HEK293T (cell line): Measurements from ENCODE around the gene DUSP8.

ENCODE experiments used
- CTCF ChIA-PET: fragments of 350-600 bp; formaldehyde crosslinking; extraction: SDS; loops from one replicate; lab custom pipeline; 2021; ENCODE audit warnings: antibody characterized with exemption, inconsistent platforms; lab: Yijun Ruan, JAX
- POLR2A ChIA-PET: fragments of 350-600 bp; formaldehyde crosslinking; extraction: SDS; loops from one replicate; lab custom pipeline; 2020; ENCODE audit warnings: antibody characterized with exemption, inconsistent platforms; lab: Yijun Ruan, JAX
- DNase-seq: peaks from one replicate; pipeline ENCODE4 v3.0.0; 2012; ENCODE audit warnings: mixed read lengths; ENCODE audit errors: extremely low spot score
- ARNT ChIP-seq: fragments of 450-650 bp; IDR thresholded peaks from 2 replicates; pipeline ENCODE4 v1.6.1; 2017; ENCODE audit warnings: mild to moderate bottlenecking
- BHLHE40 ChIP-seq: fragments of 450-650 bp; IDR thresholded peaks from 2 replicates; pipeline ENCODE4 v1.6.1; 2016; ENCODE audit warnings: mild to moderate bottlenecking, moderate library complexity, borderline replicate concordance
- CTBP1 ChIP-seq: fragments of 450-650 bp; IDR thresholded peaks from 2 replicates; pipeline ENCODE4 v1.6.1; 2016; ENCODE audit warnings: borderline replicate concordance
- ELF4 ChIP-seq: fragments of 450-650 bp; IDR thresholded peaks from 2 replicates; pipeline ENCODE4 v1.6.1; 2017; ENCODE audit warnings: antibody characterized with exemption
- FOXA1 ChIP-seq: fragments of 450-650 bp; IDR thresholded peaks from 2 replicates; pipeline ENCODE4 v1.6.1; 2016; ENCODE audit warnings: mild to moderate bottlenecking
- FOXK2 ChIP-seq: fragments of 450-650 bp; IDR thresholded peaks from 2 replicates; pipeline ENCODE4 v1.6.1; 2016; ENCODE audit warnings: mild to moderate bottlenecking
- FOXM1 ChIP-seq: fragments of 450-650 bp; IDR thresholded peaks from 2 replicates; pipeline ENCODE4 v1.6.1; 2017; ENCODE audit warnings: mild to moderate bottlenecking, borderline replicate concordance
- HDGF ChIP-seq: fragments of 450-650 bp; IDR thresholded peaks from 2 replicates; pipeline ENCODE4 v1.6.1; 2017; ENCODE audit warnings: antibody characterized with exemption, borderline replicate concordance
- L3MBTL2 ChIP-seq: fragments of 450-650 bp; conservative IDR thresholded peaks from 2 replicates; pipeline ENCODE4 v1.6.1; 2016; ENCODE audit warnings: mild to moderate bottlenecking
- LEF1 ChIP-seq: fragments of 450-650 bp; IDR thresholded peaks from 2 replicates; pipeline ENCODE4 v1.6.1; 2017; ENCODE audit warnings: mild to moderate bottlenecking, borderline replicate concordance
- NFRKB ChIP-seq: fragments of 450-650 bp; IDR thresholded peaks from 2 replicates; pipeline ENCODE4 v1.6.1; 2016; ENCODE audit warnings: mild to moderate bottlenecking, moderate library complexity
- PKNOX1 ChIP-seq: fragments of 450-650 bp; IDR thresholded peaks from 2 replicates; pipeline ENCODE4 v1.6.1; 2016
- SP1 ChIP-seq: fragments of 450-650 bp; IDR thresholded peaks from 2 replicates; pipeline ENCODE4 v1.6.1; 2017
- SUZ12 ChIP-seq: fragments of 450-650 bp; IDR thresholded peaks from 2 replicates; pipeline ENCODE4 v1.6.1; 2016; ENCODE audit warnings: mild to moderate bottlenecking
- TARDBP ChIP-seq: fragments of 450-650 bp; IDR thresholded peaks from 2 replicates; pipeline ENCODE4 v1.6.1; 2016
- ZNF384 ChIP-seq: fragments of 450-650 bp; IDR thresholded peaks from 2 replicates; pipeline ENCODE4 v1.6.1; 2016

The DUSP8 gene

GRCh38 chr11:1520663-1521267 is 51.3 kb downstream of the DUSP8 start:
- ChIA-PET CTCF (no interaction called here), POLR2A (no interaction called here)
- TF ChIP-seq ELF4 (no peak), LEF1 (no peak)

GRCh38 chr11:1520209-1520662 is 51.8 kb downstream of the DUSP8 start:
- TF ChIP-seq HDGF (no peak), FOXK2 (no peak), FOXA1 (no peak), ARNT (no peak), ZNF384 (no peak), ELF4 (no peak), NFRKB (no peak), CTBP1 (no peak), BHLHE40 (no peak), SUZ12 (no peak), FOXM1 (no peak)
- no peak for DNase-seq
- ChIA-PET CTCF (no interaction called here), POLR2A (no interaction called here)

More at GRCh38 chr11:1520663-1521267, 51.3 kb downstream of the DUSP8 start:
- no peak for DNase-seq

- no peak for DNase-seq
- TF ChIP-seq SUZ12: no peak
- no peak for TF ChIP-seq HDGF
- no peak for TF ChIP-seq L3MBTL2
- ChIA-PET CTCF (no interaction called here), POLR2A (no interaction called here)
These were observed 52.8 kb downstream of the DUSP8 start for GRCh38 chr11:1519028-1520010.

GRCh38 chr11:1518301-1518700 is 53.8 kb downstream of the DUSP8 start:
- no peak for DNase-seq
- TF ChIP-seq PKNOX1: no peak
- ChIA-PET POLR2A (no interaction called here), CTCF (no interaction called here)

GRCh38 chr11:1517117-1518005 is 54.7 kb downstream of the DUSP8 start:
- TF ChIP-seq FOXA1 (no peak), ARNT (no peak), FOXM1 (no peak), PKNOX1 (no peak), CTBP1 (no peak), LEF1 (no peak), BHLHE40 (no peak), ELF4 (no peak)
- no peak for DNase-seq
- CTCF ChIA-PET: no interaction called here
- POLR2A ChIA-PET: no interaction called here

GRCh38 chr11:1516273-1517067 is 55.6 kb downstream of the DUSP8 start:
- ChIA-PET POLR2A (interaction anchor here (0.7 kb wide), 1 partner anchor 127 kb away, joined by 3 read pairs; the partner anchor contains the start of gene BRSK2), CTCF (no interaction called here)
- no peak for DNase-seq

More at GRCh38 chr11:1516273-1517067, 55.6 kb downstream of the DUSP8 start:
- TF ChIP-seq ARNT (no peak), SP1 (no peak), FOXK2 (no peak), FOXM1 (no peak), LEF1 (no peak), ZNF384 (no peak), HDGF (no peak), CTBP1 (no peak), ELF4 (no peak), L3MBTL2 (no peak), NFRKB (no peak), BHLHE40 (no peak), SUZ12 (no peak), TARDBP (no peak), PKNOX1 (no peak), FOXA1 (no peak)
